Adrenal gland (tissue), 5 donors: Measurements from ENCODE around the gene POLR2J2.
"Not testable (repeated sequence)": the region's sequence is repeated elsewhere in the genome, so short reads cannot be mapped to it uniquely, and the experiment has no call there.

ENCODE experiments used
- POLR2A ChIP-seq, 2 donors: fragments of 450-650 bp; IDR thresholded peaks; one replicate each; pipeline ENCODE4 v1.6.1; 2017; ENCODE audit warnings: antibody characterized with exemption in 2 of 2, mild to moderate bottlenecking in 2 of 2, moderate library complexity in 1 of 2
- TF ChIP-seq, protein P1 (sequence below), 6 experiments: fragments of 450-650 bp in 4 of 6; fragments of 200-600 bp in 2 of 6; sonication (generic) in 1 of 6; IDR thresholded peaks; 1 replicate in 5 of 6; 2 replicates in 1 of 6; pipeline versions ENCODE4 v1.5.1 to v1.8.0; 2016 to 2021; ENCODE audit warnings: antibody characterized with exemption in 6 of 6, mild to moderate bottlenecking in 2 of 6, moderate library complexity in 1 of 6
- donor health status: DM: no; HTN: no; CAD: no.

DNA sequence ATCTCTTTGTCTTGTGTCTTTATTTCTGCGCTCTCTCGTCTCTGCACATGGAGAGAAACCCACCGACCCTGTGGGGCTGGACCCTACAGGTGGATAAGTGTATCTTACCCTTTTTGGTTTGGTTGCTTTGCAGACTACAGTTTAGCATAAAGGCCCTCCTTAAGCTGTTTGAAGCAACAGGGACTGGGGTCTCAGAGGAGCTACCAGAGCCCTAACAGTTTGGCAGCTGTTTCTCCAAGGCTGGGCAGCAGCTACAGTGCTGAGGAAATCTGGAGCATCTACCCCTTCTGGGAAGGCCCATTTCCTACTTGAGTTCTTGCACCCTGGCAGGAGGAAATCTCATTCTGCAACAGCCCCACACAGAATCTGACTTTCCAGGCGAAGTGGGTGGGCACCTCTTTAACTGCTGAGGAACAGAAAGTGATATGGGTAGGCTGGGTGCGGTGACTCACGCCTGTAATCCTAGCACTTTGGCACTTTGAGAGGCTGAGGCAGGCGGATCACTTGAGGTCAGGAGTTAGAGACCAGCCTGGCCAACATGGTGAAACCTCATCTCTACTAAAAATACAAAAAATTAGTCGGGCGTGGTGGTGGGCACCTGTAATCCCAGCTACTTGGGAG, 2.1 kb upstream of the POLR2J2 start:
- TF ChIP-seq, protein P1, sequence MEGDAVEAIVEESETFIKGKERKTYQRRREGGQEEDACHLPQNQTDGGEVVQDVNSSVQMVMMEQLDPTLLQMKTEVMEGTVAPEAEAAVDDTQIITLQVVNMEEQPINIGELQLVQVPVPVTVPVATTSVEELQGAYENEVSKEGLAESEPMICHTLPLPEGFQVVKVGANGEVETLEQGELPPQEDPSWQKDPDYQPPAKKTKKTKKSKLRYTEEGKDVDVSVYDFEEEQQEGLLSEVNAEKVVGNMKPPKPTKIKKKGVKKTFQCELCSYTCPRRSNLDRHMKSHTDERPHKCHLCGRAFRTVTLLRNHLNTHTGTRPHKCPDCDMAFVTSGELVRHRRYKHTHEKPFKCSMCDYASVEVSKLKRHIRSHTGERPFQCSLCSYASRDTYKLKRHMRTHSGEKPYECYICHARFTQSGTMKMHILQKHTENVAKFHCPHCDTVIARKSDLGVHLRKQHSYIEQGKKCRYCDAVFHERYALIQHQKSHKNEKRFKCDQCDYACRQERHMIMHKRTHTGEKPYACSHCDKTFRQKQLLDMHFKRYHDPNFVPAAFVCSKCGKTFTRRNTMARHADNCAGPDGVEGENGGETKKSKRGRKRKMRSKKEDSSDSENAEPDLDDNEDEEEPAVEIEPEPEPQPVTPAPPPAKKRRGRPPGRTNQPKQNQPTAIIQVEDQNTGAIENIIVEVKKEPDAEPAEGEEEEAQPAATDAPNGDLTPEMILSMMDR (IDR thresholded peaks at IDR 0.05): not testable (repeated sequence)
- TF ChIP-seq POLR2A (IDR thresholded peaks at IDR 0.05): not testable (repeated sequence)
